Endothelial cell of umbilical vein (primary cell): Measurements from ENCODE around the gene RMRP. TPM values are rescaled to one million over a fixed set of nuclear protein-coding genes. Genes with fewer than 3 reads are reported as not detected.

Source experiments
- BruUV-seq: library from RNA; stranded (reverse); fragments of 400-500 nt; replicated peaks from 2 replicates; lab custom pipeline; 2021; lab: Mats Ljungman, UMichigan
- CTCF ChIA-PET: fragments of 300-600, 350-600 bp; sonication (Branson Sonifier 250); formaldehyde crosslinking; loops from one replicate; lab custom pipeline; 2021; ENCODE audit warnings: antibody characterized with exemption, inconsistent platforms; lab: Charles Lee
- POLR2A ChIA-PET: fragments of 300-600, 350-600 bp; sonication (Branson Sonifier 250); formaldehyde crosslinking; loops from one replicate; lab custom pipeline; 2021; ENCODE audit warnings: antibody characterized with exemption, inconsistent platforms; lab: Charles Lee
- DNase-seq: peaks from one replicate; pipeline ENCODE4 v3.0.0-alpha.2; 2011; ENCODE audit warnings: low read depth, low spot score
- FAIRE-seq: peaks from 2 replicates; lab custom pipeline; 2011; peaks lifted over from hg19 to GRCh38; lab: Jason Lieb, UNC
- H2AFZ ChIP-seq: 2 replicates; pipeline ENCODE4 v1.6.0; 2012; ENCODE audit warnings: low read depth, low read length, control low read depth, inconsistent platforms
- H3K27ac ChIP-seq: 2 replicates; pipeline ENCODE4 v1.5.1; 2011; ENCODE audit warnings: low read depth, mild to moderate bottlenecking, control low read depth, low read length, moderate library complexity; ENCODE audit not compliant: insufficient read depth
- H3K27me3 ChIP-seq, 2 experiments: 2 replicates each; pipeline versions ENCODE4 v1.6.0 to v1.6.1; 2011; ENCODE audit warnings: low read length in 2 of 2, mixed read lengths in 1 of 2; ENCODE audit not compliant: control insufficient read depth in 2 of 2, insufficient read depth in 2 of 2
- H3K36me3 ChIP-seq, 2 experiments: 2 replicates in 1 of 2; 3 replicates in 1 of 2; pipeline ENCODE4 v1.5.1; 2011; ENCODE audit warnings: low read length in 2 of 2, mild to moderate bottlenecking in 1 of 2, moderate library complexity in 1 of 2; ENCODE audit not compliant: control insufficient read depth in 2 of 2, insufficient read depth in 2 of 2; ENCODE audit errors: extremely low read depth in 1 of 2
- H3K4me1 ChIP-seq: 3 replicates; pipeline ENCODE4 v1.5.1; 2011; ENCODE audit warnings: mild to moderate bottlenecking, low read length; ENCODE audit not compliant: control insufficient read depth, insufficient read depth; ENCODE audit errors: extremely low read depth
- H3K4me2 ChIP-seq: 2 replicates; pipeline ENCODE4 v1.6.1; 2011; ENCODE audit warnings: low read length, control low read depth, mixed read lengths; ENCODE audit not compliant: insufficient read depth
- H3K4me3 ChIP-seq, 3 experiments: fragments of 200-600 bp in 1 of 3; sonication (generic), shearing (Covaris generic) in 1 of 3; replicated peaks in 1 of 3; 2 replicates each; pipeline ENCODE4 v1.5.1; 2011 to 2016; ENCODE audit warnings: control low read depth in 3 of 3, low read length in 3 of 3, mild to moderate bottlenecking in 2 of 3, inconsistent platforms in 1 of 3, low read depth in 1 of 3, moderate library complexity in 1 of 3; ENCODE audit not compliant: insufficient read depth in 1 of 3
- H3K79me2 ChIP-seq: 2 replicates; pipeline ENCODE4 v1.6.0; 2012; ENCODE audit warnings: low read length, inconsistent platforms; ENCODE audit not compliant: control insufficient read depth, insufficient read depth
- H3K9ac ChIP-seq: replicated peaks from 2 replicates; pipeline ENCODE3; 2011; ENCODE audit warnings: low read length, control low read depth; ENCODE audit not compliant: insufficient read depth; ENCODE audit errors: extremely low read depth
- H3K9me1 ChIP-seq: replicated peaks from 3 replicates; pipeline ENCODE4 v1.6.0; 2011; ENCODE audit warnings: mild to moderate bottlenecking, low read length; ENCODE audit not compliant: control insufficient read depth, insufficient read depth; ENCODE audit errors: extremely low read depth
- H3K9me3 ChIP-seq: replicated peaks from 2 replicates; pipeline ENCODE4 v1.5.1; 2012; ENCODE audit warnings: low read length, inconsistent platforms; ENCODE audit not compliant: control insufficient read depth, insufficient read depth
- H4K20me1 ChIP-seq: replicated peaks from 2 replicates; pipeline ENCODE3; 2011; ENCODE audit warnings: mild to moderate bottlenecking, low read length; ENCODE audit not compliant: control insufficient read depth, insufficient read depth; ENCODE audit errors: extremely low read depth
- EZH2 ChIP-seq: IDR thresholded peaks from 2 replicates; pipeline ENCODE4 v1.6.1; 2012; ENCODE audit warnings: borderline replicate concordance, low read depth, mild to moderate bottlenecking, moderate library complexity, low read length, inconsistent platforms; ENCODE audit not compliant: severe bottlenecking
- FOS ChIP-seq: IDR thresholded peaks from 2 replicates; pipeline ENCODE4 v1.6.1; 2011; ENCODE audit warnings: mild to moderate bottlenecking, low read length, moderate library complexity, borderline replicate concordance; ENCODE audit not compliant: insufficient read depth
- GATA2 ChIP-seq: IDR thresholded peaks from 2 replicates; pipeline ENCODE4 v1.7.0; 2011; ENCODE audit warnings: low read depth, mild to moderate bottlenecking, moderate library complexity, mixed read lengths, low read length; ENCODE audit not compliant: insufficient read length, insufficient read depth
- JUN ChIP-seq: IDR thresholded peaks from 2 replicates; pipeline ENCODE4 v1.6.1; 2011; ENCODE audit warnings: borderline replicate concordance, low read depth; ENCODE audit not compliant: insufficient read length, insufficient read depth
- MYC ChIP-seq: IDR thresholded peaks from one replicate; pipeline ENCODE4 v1.6.1; 2011; ENCODE audit warnings: mild to moderate bottlenecking, low read depth, low read length
- POLR2A ChIP-seq: IDR thresholded peaks from 2 replicates; pipeline ENCODE4 v1.6.1; 2012; ENCODE audit warnings: low read depth, mild to moderate bottlenecking, control low read depth, low read length
- POLR2AphosphoS5 ChIP-seq: IDR thresholded peaks from 2 replicates; pipeline ENCODE4 v1.6.1; 2012; ENCODE audit warnings: low read depth, mild to moderate bottlenecking, control low read depth, low read length, moderate library complexity; ENCODE audit not compliant: insufficient read depth
- dilution Hi-C: fragments of 300-500 bp; cut with MboI; formaldehyde crosslinking; loops from one replicate; pipeline ENCODE4 v1.15.0; 2019; ENCODE audit warnings: low sequenced_read_pairs; ENCODE audit not compliant: extremely low pct_ligation_motif_present
- intact Hi-C: fragments of 100-400 bp; cut with micrococcal nuclease; formaldehyde crosslinking; loops from one replicate; pipeline ENCODE4 v1.10.0; 2022
- polyA plus RNA-seq, 4 experiments: library from polyadenylated mRNA; depleted of rRNA in 3 of 4; stranded (reverse) in 3 of 4; unstranded in 1 of 4; fragments of >200 nt; gene quantifications; 2 replicates each; pipeline versions ENCODE4 v1.2.1 to v1.2.3, GENCODE V29; 2011 to 2012; ENCODE audit warnings: missing spikeins in 1 of 4
- total RNA-seq: library from RNA; stranded (reverse); gene quantifications from 2 replicates; pipeline ENCODE4 v1.2.3, GENCODE V29; 2021
- TF ChIP-seq, protein P1 (sequence below), 2 donors: IDR thresholded peaks; 1 replicate in 1 of 2; 2 replicates in 1 of 2; pipeline ENCODE4 v1.5.1; 2011; ENCODE audit warnings: low read length in 2 of 2, mild to moderate bottlenecking in 2 of 2, moderate library complexity in 2 of 2, control low read depth in 1 of 2, inconsistent platforms in 1 of 2, low read depth in 1 of 2; ENCODE audit not compliant: insufficient read depth in 1 of 2; ENCODE audit errors: extremely low read depth in 1 of 2
- TF ChIP-seq, protein P2 (sequence below): IDR thresholded peaks from 2 replicates; pipeline ENCODE4 v1.6.1; 2011; ENCODE audit not compliant: insufficient read depth, insufficient read length

RMRP gene
- total and polyA plus RNA-seq, 2 donors (not counting 3 experiments of a cell fraction or from before 2014, with no cell fraction given), result 19,118 TPM; not detected in 1

DNA sequence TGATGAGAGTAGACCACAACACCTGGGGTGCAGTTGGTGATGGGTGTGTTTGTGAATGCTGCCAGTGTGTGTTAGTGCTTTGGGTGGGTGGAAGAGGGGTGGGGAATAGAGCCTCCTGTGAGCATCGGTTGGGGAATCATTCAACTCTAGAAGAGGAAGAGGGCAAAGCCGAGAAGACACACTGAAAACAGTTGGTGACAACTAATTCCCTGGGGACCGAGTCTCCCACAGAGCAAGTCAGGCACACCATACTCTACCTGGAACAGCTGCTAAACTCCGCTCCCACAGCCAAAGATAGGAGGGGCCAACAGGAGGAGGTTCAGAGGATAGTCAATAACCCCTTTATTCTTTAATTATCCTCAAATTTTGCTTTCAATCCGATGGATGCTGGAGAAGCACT, 8.7 kb upstream of the RMRP start:
- Histone ChIP-seq H3K79me2 (no peaks in the 10 kb centered on the region), H3K9ac (no peak overlapping the region), H3K9me1 (no peaks in the 10 kb centered on the region), H3K27ac (no peak overlapping the region), H2AFZ (no peak overlapping the region), H3K9me3 (no peaks in the 10 kb centered on the region), H3K4me2 (no peak overlapping the region), H3K4me1 (peaks cover 18% of the 10 kb centered on the region), H3K36me3 (no peaks in the 10 kb centered on the region), H3K4me3 (no peak overlapping the region), H4K20me1 (no peaks in the 10 kb centered on the region), H3K27me3 (no peaks in the 10 kb centered on the region)
- POLR2A ChIA-PET, result no interaction called here
- intact Hi-C loops (no loop called here), dilution Hi-C loops (no loop called here)
- CTCF ChIA-PET, result interaction anchor here (1.1 kb wide), 1 partner anchor 9 kb away, joined by 4 read pairs; no protein-coding TSS in a partner anchor
- no TSS peak for BruUV-seq
- FAIRE-seq (no peak), DNase-seq (no peak)
- TF ChIP-seq GATA2, result no peak
- TF ChIP-seq, protein P1, sequence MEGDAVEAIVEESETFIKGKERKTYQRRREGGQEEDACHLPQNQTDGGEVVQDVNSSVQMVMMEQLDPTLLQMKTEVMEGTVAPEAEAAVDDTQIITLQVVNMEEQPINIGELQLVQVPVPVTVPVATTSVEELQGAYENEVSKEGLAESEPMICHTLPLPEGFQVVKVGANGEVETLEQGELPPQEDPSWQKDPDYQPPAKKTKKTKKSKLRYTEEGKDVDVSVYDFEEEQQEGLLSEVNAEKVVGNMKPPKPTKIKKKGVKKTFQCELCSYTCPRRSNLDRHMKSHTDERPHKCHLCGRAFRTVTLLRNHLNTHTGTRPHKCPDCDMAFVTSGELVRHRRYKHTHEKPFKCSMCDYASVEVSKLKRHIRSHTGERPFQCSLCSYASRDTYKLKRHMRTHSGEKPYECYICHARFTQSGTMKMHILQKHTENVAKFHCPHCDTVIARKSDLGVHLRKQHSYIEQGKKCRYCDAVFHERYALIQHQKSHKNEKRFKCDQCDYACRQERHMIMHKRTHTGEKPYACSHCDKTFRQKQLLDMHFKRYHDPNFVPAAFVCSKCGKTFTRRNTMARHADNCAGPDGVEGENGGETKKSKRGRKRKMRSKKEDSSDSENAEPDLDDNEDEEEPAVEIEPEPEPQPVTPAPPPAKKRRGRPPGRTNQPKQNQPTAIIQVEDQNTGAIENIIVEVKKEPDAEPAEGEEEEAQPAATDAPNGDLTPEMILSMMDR (IDR thresholded peaks at IDR 0.05; ENCODE audit: extremely low read depth in 1 of 2, insufficient read depth in 1 of 2, low read depth in 1 of 2, low read length in 2 of 2), result no peak
- no peak for TF ChIP-seq FOS
- TF ChIP-seq POLR2A, result no peak
- TF ChIP-seq EZH2, result no peak
- TF ChIP-seq, protein P2, sequence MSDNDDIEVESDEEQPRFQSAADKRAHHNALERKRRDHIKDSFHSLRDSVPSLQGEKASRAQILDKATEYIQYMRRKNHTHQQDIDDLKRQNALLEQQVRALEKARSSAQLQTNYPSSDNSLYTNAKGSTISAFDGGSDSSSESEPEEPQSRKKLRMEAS, result no peak
- no peak for TF ChIP-seq JUN
- no peak for TF ChIP-seq MYC
- no peak for TF ChIP-seq POLR2AphosphoS5
